NOMO-1 treated with dmso at 0.1 percent for 144 hours (cell line): ENCODE results near the gene HSPB1.
"Not testable (repeated sequence)": the region's sequence is repeated elsewhere in the genome, so short reads cannot be mapped to it uniquely, and the experiment has no call there.

Experiments
- DNase-seq: peaks from one replicate; lab custom pipeline; 2025; ENCODE audit not compliant: unreplicated experiment; lab: John Stamatoyannopoulos, UW

Gene HSPB1

DNA sequence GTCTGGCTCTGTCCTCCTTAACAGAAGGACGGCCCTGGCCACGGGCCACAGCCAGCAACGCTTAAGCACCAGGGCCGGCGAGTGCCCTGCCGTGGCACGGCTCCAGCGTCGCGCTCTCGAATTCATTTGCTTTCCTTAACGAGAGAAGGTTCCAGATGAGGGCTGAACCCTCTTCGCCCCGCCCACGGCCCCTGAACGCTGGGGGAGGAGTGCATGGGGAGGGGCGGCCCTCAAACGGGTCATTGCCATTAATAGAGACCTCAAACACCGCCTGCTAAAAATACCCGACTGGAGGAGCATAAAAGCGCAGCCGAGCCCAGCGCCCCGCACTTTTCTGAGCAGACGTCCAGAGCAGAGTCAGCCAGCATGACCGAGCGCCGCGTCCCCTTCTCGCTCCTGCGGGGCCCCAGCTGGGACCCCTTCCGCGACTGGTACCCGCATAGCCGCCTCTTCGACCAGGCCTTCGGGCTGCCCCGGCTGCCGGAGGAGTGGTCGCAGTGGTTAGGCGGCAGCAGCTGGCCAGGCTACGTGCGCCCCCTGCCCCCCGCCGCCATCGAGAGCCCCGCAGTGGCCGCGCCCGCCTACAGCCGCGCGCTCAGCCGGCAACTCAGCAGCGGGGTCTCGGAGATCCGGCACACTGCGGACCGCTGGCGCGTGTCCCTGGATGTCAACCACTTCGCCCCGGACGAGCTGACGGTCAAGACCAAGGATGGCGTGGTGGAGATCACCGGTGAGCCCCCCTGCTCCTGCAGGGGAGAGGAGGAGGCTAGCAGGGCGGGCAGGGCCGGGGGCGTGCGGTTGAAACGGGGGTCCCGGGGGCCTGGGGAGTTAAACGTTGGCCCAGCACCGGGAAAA is at the start of gene HSPB1:
HSPB1 (plus strand) TSS at position 327 of the 855 bp plus-strand sequence; CDS start at position 367, 40 bp downstream.
- DNase-seq, result peak; percentile 97

DNA sequence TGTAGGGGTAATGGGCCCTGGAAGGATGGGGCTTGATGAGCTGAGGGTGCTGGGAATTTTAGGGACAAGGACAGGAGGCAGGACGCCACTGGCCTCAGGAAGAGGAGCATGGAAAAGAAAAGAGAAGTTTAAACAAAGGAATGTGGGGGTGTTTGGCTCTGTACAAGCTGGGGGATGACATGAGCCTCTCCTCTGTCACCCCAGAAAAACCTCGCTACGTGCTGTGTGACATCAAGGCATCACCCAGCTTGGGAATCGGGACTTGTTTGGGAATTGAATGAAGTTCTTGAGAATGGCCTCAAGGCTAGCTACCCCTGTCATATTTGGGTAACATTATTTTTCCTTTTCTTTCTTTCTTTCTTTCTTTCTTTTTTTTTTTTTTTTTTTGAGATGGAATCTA is 47.7 kb upstream of the HSPB1 start:
- DNase-seq, result no peak

DNA sequence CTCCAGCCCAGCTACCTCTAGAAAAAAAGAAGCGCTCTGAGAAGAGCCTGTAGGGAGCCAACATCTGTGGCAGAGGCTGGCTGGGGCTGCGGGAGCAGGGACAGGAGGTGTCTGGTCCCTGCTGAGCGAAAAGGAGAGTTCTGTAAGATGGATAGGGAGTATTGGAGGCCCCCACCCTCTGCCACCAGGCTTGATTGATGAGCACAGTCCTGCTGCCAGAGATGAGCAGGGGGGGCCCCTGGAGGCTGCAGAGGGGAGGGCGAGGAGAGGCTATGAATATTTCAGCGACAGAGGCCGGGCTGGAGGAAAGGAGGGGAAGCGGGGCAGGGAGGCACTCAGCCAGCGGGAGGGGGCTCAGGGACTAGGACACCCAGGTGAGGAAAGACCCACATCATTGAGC is 44.5 kb upstream of the HSPB1 start:
- no peak for DNase-seq

DNA sequence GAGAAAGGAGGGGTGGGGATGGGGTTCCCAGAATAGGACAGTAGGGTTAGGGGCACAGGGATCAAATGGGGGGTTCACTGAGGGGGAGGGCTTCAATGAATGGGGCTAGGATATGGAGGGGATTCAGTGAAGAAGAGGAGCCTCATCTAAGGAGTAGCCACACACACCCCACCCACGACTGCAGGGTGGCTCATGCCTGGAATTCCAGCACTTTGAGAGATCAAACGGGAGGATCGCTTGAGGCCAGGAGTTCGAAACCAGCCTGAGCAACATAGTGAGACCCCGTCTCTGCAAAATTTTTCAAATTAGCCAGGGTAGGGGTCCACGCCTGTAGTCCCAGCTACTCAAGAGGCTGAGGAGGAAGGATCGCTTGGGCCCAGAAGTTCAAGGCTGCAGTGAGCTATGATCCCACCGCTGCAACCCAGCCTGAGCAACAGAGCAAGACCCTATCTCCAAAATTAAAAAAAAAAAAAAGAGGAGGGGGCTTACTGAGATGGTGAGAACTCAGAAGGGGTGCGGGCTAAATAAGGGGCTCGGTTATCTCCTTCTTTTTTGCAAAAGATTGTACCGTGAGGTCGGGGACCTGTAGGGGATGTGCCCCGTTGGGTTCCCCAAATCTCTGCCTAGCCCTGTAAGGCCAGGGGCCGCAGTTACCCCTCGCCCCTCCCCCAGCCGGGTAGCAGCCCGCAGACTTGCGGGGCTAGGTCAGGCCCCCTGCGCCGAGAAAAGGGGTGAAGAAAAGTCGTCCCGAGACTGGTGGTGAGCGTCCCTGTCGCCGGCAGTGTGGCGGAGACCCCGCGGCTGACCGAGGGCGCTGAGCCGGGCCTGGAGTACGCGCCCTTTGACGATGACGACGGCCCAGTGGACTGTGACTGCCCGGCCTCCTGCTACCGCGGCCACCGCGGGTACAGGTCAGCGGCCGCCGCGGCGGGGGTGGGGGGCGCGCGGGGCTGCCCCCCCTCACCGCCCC is 43.1 kb upstream of the HSPB1 start:
- no peak for DNase-seq

DNA sequence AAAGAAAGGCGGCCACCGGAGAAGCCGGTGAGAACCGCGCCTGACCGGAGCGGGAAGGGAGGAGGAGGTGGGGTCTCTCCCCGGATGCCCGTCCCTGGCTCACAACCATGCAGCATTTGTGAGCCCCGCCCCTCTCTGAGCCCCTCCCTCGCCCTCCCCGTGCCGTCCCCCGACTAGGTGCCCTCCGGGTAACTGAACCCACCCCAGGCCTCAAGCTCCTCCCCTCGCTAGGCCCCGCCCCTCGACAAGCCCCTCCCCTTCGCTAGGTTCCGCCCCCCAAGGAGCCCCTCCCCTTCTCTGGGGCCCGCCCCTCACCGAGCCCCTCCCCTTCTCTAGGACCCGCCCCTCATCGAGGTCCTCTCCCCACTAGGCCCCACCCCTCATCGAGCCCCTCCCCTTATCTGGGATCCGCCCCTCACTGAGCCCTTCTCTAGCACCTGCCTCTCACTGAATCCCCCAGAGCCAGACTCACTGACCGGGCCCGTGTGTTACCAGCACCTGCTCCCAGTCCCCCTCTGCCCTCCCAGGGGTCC is 42.2 kb upstream of the HSPB1 start:
- no peak for DNase-seq

DNA sequence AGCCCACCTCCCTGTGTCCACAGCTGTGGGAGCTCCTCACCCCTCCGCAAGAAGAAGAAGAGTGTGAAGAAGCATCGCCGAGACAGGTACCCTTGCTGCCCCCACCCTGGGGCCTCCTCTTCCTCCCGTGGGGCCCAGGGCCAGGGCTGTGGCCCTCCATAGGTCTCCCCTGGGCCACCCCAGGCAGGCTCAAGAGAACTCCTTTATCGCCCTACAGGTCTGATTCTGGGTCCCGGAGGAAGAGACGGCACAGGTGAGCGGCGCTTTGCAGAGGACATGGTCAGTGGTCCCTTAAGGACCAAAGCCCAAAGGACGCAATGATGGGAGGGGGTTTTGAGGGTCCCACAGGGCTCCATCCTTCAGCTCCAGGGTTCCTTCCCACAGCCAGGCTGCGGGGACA is 41.1 kb upstream of the HSPB1 start:
- DNase-seq, result no peak

DNA sequence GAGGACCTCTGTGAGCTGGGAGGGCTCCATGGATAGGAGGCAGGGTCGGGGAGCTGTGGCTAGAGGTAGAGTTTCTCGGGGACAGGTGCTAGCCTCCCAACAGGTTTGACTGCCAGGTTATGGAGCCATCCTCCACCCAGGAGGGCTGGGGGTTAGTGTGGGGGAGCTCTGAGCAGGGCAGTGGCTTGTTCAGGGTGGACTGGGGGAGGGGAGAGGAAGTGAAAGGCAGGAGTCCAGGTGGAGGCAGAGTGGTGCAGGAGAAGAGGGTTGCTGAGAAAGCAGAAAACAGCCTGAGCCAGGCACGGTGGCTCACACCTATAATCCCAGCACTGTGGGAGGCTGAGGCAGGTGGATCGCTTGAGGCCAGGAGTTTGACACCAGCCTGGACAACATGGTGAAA is 40.5 kb upstream of the HSPB1 start:
- DNase-seq, result no peak

DNA sequence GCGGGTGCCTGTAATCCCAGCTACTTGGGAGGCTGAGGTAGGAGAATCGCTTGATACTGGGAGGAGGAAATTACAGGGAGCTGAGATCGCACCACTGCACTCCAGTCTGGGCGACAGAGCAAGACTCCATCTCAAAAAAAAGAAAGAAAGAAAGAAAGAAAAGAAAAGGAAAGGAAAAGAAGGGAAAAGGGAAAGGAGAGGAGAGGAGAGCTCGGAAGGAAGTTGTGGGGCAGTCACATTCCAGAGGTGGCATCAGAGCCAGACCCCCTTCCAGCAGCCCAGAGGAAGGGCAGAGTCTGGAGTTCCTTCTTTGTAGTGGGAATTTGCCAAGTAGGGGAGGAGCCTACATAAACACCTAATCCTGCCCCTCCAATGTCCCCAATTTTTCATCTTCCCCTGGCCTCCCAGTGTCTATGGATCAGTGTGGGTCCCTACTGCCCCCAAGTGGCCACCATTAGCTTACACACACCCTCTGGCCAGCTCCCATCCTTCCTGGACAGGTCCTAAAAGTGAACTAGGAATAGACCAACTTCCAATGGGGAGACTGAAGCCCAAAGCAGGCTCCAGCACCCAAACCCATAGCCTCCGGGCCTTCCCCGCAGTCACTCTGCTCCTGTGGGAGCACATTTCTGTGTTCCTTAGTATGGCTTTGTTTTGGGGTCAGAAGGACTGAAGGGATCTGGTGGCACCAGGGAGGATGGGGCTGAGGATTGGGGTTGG is 39.6 kb upstream of the HSPB1 start:
- DNase-seq, result peak; percentile 63

DNA sequence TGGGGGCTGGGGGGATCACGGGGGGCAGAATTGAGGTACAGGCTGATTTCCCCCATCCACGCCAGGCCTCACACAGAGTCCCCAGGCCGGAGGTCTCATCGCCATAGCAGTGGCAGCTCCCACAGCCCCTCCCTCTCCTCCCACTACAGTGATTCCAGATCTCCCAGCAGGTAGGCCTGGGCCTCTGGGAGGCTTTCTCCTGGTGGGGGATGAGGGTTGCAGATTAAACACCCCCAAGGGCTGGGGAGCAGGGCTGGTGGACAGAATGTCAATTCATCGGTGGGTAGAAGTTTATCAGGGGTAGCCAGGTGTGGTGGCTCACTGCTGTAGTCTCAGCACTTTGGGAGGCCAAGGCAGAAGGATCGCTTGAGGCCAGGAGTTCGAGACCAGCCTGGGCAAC is 37.2 kb upstream of the HSPB1 start:
- DNase-seq, result no peak

DNA sequence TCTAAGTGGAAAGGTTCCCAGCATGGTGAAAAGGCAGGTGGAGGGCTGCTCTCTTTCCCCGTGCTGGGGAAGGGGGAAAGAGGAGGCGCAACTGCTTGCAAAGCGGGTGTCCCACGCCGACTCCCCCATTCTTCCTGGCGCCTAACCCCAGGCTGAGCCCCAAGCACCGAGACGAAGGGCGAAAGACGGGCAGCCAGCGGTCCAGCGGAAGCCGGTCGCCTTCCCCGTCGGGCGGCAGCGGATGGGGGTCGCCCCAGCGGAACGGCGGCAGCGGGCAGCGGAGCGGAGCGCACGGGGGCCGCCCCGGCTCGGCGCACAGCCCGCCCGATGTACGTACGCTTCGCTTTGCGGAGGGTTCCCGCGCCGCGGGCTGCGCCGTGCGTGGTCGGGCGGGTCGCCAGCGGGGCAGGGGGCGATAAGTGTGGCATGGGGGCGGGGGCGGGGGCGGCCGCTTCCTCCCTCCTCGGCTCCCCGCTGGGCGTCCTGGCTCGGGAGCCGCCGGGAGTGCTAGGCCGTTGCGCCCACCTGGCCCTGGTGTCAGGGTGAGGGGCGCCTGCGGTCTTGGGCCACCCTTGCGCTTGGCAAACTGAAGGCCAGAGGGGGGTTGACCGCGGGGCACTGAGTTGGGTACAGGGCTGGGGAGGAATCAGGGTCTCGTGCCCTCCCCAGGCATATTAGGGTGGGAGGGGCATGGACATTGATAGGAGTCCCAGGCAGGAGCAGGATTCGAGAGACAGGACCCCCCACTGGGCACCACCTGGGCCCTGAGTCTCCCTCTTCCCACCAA is 35.2 kb upstream of the HSPB1 start:
- DNase-seq, result no peak

DNA sequence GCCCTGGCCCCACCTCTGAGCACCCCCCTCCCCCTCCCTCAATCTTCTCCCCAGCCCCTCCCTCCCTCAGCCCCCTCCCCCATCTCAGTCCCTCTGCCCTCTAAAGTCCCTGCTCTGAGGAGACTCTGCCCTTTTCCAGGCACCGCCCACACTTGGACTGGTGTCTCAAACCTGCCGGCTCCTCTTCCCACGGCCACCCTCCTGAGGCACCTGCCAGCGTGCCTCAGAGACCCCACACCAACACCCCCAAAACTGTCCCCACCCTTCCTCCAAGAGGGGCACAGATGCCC is 34.6 kb upstream of the HSPB1 start:
- DNase-seq, result no peak

DNA sequence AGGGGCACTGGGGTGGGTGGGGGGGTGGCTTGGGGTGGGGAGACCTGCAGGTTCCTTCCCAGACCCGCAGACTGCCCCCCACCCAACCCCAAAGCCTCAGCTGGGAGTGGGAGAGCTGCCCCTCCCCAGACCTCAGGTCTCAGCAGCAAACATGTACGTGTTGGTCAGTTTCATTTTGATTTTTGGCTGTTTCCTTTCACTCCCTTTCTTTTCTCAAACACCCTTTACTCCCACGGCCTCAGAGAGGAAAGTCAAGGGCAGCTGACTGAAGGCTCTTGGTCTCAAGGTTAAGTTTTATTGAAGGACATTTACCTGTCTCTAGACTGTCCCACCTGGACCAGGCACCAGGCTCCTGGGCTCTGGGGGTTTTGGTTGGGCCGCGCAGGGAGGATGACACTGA is 34.1 kb upstream of the HSPB1 start:
- DNase-seq, result no peak

DNA sequence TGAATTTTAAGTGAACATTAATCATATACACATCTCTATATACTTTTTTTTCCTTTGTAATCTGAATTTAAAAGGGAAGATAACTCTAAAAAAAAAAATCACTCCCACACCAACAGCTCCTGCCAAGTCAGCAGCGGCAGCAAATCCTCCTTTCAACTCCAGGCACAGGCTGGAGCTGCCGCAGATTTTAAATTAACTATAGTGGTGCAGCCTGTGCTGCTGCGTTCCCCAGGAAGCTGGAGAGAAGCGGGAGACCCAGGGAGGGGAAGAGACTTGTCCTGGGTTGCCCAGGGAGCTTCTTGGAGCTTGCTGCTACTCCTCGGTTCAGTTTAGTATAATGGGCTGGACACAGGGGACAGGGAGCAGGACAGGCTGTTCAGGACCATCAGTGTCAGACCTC is 32.6 kb upstream of the HSPB1 start:
- DNase-seq, result no peak

DNA sequence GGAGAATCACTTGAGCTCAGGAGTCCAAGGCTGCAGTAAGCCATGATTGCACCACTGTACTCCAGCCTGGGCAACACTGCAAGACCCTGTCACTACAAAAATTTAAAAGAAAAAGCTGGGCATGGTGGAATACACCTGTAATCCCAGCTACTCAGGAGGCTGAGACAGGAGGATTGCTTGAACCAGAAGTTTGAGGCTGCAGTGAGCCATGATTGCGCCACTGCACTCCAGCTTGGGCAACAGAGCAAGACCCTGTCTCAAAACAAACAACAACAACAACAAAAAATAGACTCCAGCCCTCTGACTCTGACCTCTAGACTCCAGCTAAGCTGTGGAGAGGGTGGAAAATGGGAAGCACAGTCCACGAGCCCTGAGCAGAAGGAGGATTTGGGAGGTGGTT is 31.1 kb upstream of the HSPB1 start:
- DNase-seq, result not testable (repeated sequence)

DNA sequence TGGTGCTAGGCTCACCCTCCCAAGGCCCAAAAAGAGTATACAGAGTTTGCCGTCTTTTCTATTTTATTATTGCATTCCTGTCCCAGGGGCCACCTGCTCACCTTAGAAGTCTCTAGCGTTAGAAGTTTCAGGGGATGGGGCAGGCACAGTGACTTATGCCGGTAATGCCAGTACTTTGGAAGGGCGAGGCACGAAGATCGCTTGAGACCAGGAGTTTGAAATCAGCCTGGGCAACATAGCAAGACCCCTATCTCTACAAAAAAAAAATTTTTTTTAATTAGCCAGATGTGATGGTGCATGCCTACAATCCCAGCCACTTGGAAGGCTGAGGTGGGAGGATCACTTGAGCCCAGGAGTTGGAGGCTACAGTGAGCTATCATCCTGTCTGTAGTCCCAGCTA is 30.3 kb upstream of the HSPB1 start:
- DNase-seq, result no peak

DNA sequence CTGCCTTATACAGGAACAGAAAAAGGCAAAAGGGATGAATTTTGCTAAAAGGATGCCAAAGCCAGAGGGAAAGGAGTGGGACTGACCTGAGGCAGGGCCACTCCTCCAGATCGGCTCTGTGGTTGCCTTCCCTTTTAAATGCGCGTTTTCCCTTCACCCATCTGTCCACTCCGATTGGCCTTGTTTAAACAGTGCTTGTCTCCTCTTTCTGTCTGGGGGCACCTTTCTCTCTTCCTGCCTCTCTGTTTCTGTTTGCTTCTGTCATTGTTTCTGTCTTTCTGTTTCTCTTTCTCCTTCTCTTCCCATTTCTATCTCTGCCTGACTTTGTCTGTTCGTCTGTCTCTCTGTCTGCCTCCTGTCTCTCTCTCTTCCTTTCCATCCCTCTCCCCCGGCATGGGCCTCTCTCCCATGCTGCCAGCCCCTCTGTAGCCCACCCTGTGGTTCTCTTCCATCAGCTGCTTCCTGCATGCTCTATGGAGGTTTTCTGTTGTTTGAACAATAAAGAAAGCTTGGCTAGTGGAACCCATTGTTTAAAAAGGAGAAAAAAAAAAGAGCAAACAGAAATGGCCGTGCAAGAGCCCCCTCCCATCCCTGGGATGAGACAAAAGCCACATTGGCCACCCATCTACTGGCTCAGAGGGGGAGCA is 29.5 kb upstream of the HSPB1 start:
- DNase-seq, result no peak

DNA sequence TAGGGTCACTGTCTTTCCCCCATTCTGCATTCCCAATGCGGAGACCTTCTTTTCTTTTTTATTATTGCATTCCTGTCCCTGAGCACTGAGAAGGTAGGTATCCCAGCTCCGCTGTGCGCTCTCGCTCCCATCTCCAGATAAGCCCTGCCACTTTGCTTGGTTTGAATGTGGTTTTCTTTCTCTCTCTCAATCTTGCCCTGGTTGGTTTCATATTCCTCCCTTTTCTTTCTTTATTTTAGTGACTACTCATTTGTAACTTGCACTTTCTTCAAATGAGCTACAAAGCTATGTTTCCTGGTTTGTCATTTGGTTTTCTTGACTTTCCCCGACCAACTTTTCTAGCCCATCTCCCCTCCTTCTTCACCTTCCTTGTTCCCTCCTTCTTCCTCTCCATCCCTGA is 29.0 kb upstream of the HSPB1 start:
- DNase-seq, result no peak

DNA sequence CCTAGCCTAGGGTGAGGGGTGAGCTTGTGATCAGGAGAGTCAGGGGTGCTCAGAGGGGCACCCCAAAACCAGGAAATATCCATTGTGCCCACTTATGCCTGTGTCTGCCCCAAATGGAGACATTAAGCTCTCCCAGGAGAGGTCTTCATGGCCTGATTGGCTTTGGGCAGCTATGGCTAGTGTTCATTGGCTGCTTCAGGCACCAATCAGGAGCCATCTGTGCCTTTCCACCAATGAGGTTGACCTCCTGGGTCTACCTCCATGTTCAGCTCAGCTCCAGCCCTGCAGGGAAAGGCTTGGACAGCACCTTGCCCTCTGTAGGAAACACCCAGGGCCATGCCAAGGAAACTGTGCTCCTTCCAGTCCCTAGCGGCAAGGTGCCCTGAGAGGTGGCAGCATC is 23.9 kb upstream of the HSPB1 start:
- no peak for DNase-seq

DNA sequence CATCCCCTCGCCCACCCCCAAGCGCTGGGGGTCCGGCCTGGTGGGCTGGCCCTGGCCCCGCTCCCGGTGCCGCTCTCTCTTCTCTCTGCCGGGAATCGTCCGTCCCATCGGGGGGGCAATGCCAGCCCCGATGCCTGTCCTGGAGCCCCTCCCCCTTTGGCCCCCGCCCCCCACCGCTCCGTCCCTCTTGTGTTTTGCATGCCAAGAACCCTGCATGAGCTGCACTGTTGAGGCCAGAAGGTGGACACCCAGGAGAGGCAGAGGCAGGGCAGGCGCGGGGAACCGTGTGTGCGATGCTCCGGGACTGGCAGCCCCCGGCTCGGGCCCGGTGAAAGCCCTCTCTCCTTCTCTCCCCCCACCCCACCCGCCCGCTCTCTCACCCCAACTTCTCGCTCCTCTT is 22.1 kb upstream of the HSPB1 start:
- DNase-seq, result no peak
